Fibroblast of the aortic adventitia (primary cell): ENCODE results near the gene POLR3E. TPM values are rescaled to one million over a fixed set of nuclear protein-coding genes. Genes with fewer than 3 reads are reported as not detected.

ENCODE experiments used
- DNase-seq: peaks from one replicate; pipeline ENCODE4 v3.0.0-alpha.2; 2010; ENCODE audit warnings: low read depth
- H3K4me3 ChIP-seq: 2 replicates; pipeline ENCODE4 v1.5.1; 2011; ENCODE audit warnings: low read depth, mild to moderate bottlenecking, control low read depth, low read length, moderate library complexity
- CTCF ChIP-seq: IDR thresholded peaks from 2 replicates; pipeline ENCODE4 v1.5.1; 2011; ENCODE audit warnings: mild to moderate bottlenecking, low read length, control low read depth, inconsistent platforms; ENCODE audit not compliant: insufficient read depth
- total RNA-seq: library from RNA; depleted of rRNA; stranded (reverse); fragments of >200 nt; gene quantifications from 2 replicates; pipeline ENCODE4 v1.2.3, GENCODE V29; 2012; ENCODE audit warnings: low replicate concordance

Gene POLR3E
- total RNA-seq, 1 donor = 29.5 TPM

GRCh38 chr16:22330326-22330725 lies 33.1 kb downstream of the POLR3E start:
- no peak overlapping the region for H3K4me3 ChIP-seq
- no peak for DNase-seq
- TF ChIP-seq CTCF = no peak

- DNase-seq = no peak
- no peak for TF ChIP-seq CTCF
These were observed 36.3 kb downstream of the POLR3E start for GRCh38 chr16:22333457-22333994.

GRCh38 chr16:22335668-22336246 lies 38.5 kb downstream of the POLR3E start:
- TF ChIP-seq CTCF = no peak
- no peak overlapping the region for H3K4me3 ChIP-seq
- no peak for DNase-seq

More at GRCh38 chr16:22333457-22333994, 36.3 kb downstream of the POLR3E start:
- no peak overlapping the region for H3K4me3 ChIP-seq

GRCh38 chr16:22336581-22336980 lies 39.4 kb downstream of the POLR3E start:
- DNase-seq = no peak
- H3K4me3 ChIP-seq = no peak overlapping the region
- TF ChIP-seq CTCF = no peak

GRCh38 chr16:22337045-22337444 lies 39.8 kb downstream of the POLR3E start:
- TF ChIP-seq CTCF = no peak
- DNase-seq = no peak
- no peak overlapping the region for H3K4me3 ChIP-seq

GRCh38 chr16:22337849-22338635 lies 40.8 kb downstream of the POLR3E start:
- TF ChIP-seq CTCF = no peak
- DNase-seq = no peak

More at GRCh38 chr16:22337849-22338635, 40.8 kb downstream of the POLR3E start:
- no peak overlapping the region for H3K4me3 ChIP-seq
